Fibroblast of lung (primary cell): ENCODE data around the gene CCDC85C. TPM values are rescaled to one million over a fixed set of nuclear protein-coding genes. Genes with fewer than 3 reads are reported as not detected.

Experiments
- DNase-seq, 2 donors: peaks; one replicate each; pipeline versions ENCODE4 v3.0.0 to v3.0.0-alpha.2; 2010; ENCODE audit warnings: low read depth in 2 of 2
- H2AFZ ChIP-seq: 2 replicates; pipeline ENCODE4 v1.5.1; 2012; ENCODE audit warnings: low read length, control low read depth, inconsistent platforms
- H3K27ac ChIP-seq: 2 replicates; pipeline ENCODE4 v1.5.1; 2011; ENCODE audit warnings: low read length, control low read depth; ENCODE audit not compliant: insufficient read depth
- H3K27me3 ChIP-seq: 2 replicates; pipeline ENCODE4 v1.5.1; 2011; ENCODE audit warnings: mild to moderate bottlenecking, low read length; ENCODE audit not compliant: control insufficient read depth, insufficient read depth
- H3K36me3 ChIP-seq: 2 replicates; pipeline ENCODE4 v1.5.1; 2011; ENCODE audit warnings: low read length; ENCODE audit not compliant: control insufficient read depth, insufficient read depth
- H3K4me1 ChIP-seq: 2 replicates; pipeline ENCODE4 v1.5.1; 2011; ENCODE audit warnings: low read length; ENCODE audit not compliant: control insufficient read depth, insufficient read depth; ENCODE audit errors: extremely low read depth
- H3K4me2 ChIP-seq: 2 replicates; pipeline ENCODE4 v1.5.1; 2011; ENCODE audit warnings: low read length, control low read depth; ENCODE audit not compliant: insufficient read depth; ENCODE audit errors: extremely low read depth
- H3K4me3 ChIP-seq, 4 experiments: fragments of 200-600 bp in 1 of 4; sonication (generic) in 1 of 4; replicated peaks in 1 of 4; 2 replicates each; pipeline ENCODE4 v1.5.1; 2011 to 2016; ENCODE audit warnings: low read length in 4 of 4, low read depth in 3 of 4, mild to moderate bottlenecking in 3 of 4, control low read depth in 2 of 4, inconsistent platforms in 1 of 4, mixed read lengths in 1 of 4; ENCODE audit not compliant: insufficient read depth in 1 of 4; ENCODE audit errors: control extremely low read depth in 1 of 4
- H3K79me2 ChIP-seq: 2 replicates; pipeline ENCODE4 v1.5.1; 2012; ENCODE audit warnings: mild to moderate bottlenecking, low read length, inconsistent platforms; ENCODE audit not compliant: control insufficient read depth, insufficient read depth
- H3K9ac ChIP-seq: 2 replicates; pipeline ENCODE4 v1.5.1; 2011; ENCODE audit warnings: mild to moderate bottlenecking, low read length, control low read depth; ENCODE audit not compliant: insufficient read depth
- H3K9me3 ChIP-seq: 2 replicates; pipeline ENCODE4 v1.5.1; 2012; ENCODE audit warnings: low read depth, low read length; ENCODE audit not compliant: control insufficient read depth, insufficient read depth
- H4K20me1 ChIP-seq: 2 replicates; pipeline ENCODE4 v1.5.1; 2011; ENCODE audit warnings: low read length; ENCODE audit not compliant: control insufficient read depth, insufficient read depth; ENCODE audit errors: extremely low read depth
- CTCF ChIP-seq, 2 donors: IDR thresholded peaks in 1 of 2; conservative IDR thresholded peaks in 1 of 2; 1 replicate in 1 of 2; 2 replicates in 1 of 2; pipeline ENCODE4 v1.5.1; 2011 to 2012; ENCODE audit warnings: low read length in 2 of 2, control low read depth in 1 of 2, inconsistent platforms in 1 of 2, low read depth in 1 of 2, mild to moderate bottlenecking in 1 of 2
- EZH2 ChIP-seq: IDR thresholded peaks from 2 replicates; pipeline ENCODE4 v1.5.1; 2012; ENCODE audit warnings: low read length, control low read depth, mild to moderate bottlenecking; ENCODE audit errors: missing control alignments
- polyA plus RNA-seq, 2 donors: library from polyadenylated mRNA; depleted of rRNA in 1 of 2; stranded (reverse) in 1 of 2; unstranded in 1 of 2; fragments of >200 nt; gene quantifications; 2 replicates each; pipeline ENCODE4 v1.2.1, GENCODE V29; 2011 to 2012; ENCODE audit warnings: missing spikeins in 1 of 2
- total RNA-seq: library from RNA; depleted of rRNA; stranded (reverse); fragments of >200 nt; gene quantifications from 2 replicates; pipeline ENCODE4 v1.2.1, GENCODE V29; 2014

Gene CCDC85C
- total and polyA plus RNA-seq, 2 donors (not counting 1 experiment from before 2014, with no cell fraction given), result 4.6 to 9.6 TPM

GRCh38 chr14:99497894-99498293, 106.1 kb downstream of the CCDC85C start:
- H3K79me2 ChIP-seq, result peaks cover 7% of the 10 kb centered on the region
- no peaks in the 10 kb centered on the region for H3K9me3 ChIP-seq

GRCh38 chr14:99497341-99497740, 106.7 kb downstream of the CCDC85C start:
- Histone ChIP-seq H3K4me2 (no peak overlapping the region), H3K9me3 (no peaks in the 10 kb centered on the region), H3K4me1 (no peaks in the 10 kb centered on the region), H3K36me3 (peaks cover 14% of the 10 kb centered on the region), H3K27me3 (no peaks in the 10 kb centered on the region), H2AFZ (no peak overlapping the region), H3K27ac (no peak overlapping the region), H3K4me3 (no peak overlapping the region), H3K9ac (no peak overlapping the region), H3K79me2 (peaks cover 11% of the 10 kb centered on the region), H4K20me1 (no peaks in the 10 kb centered on the region)
- TF ChIP-seq EZH2 (no peak), CTCF (conservative IDR thresholded peaks at IDR 0.05 in 1 of 2, IDR thresholded peaks at IDR 0.05 in 1 of 2; ENCODE audit: low read depth in 1 of 2, low read length in 2 of 2) (no peak)
- no peak for DNase-seq

More at GRCh38 chr14:99497894-99498293, 106.1 kb downstream of the CCDC85C start:
- Histone ChIP-seq H3K27ac (no peak overlapping the region), H4K20me1 (no peaks in the 10 kb centered on the region), H3K4me1 (no peaks in the 10 kb centered on the region), H3K9ac (no peak overlapping the region), H3K4me3 (no peak overlapping the region), H3K4me2 (no peak overlapping the region), H3K27me3 (no peaks in the 10 kb centered on the region), H3K36me3 (peaks cover 17% of the 10 kb centered on the region), H2AFZ (no peak overlapping the region)
- TF ChIP-seq CTCF (conservative IDR thresholded peaks at IDR 0.05 in 1 of 2, IDR thresholded peaks at IDR 0.05 in 1 of 2; ENCODE audit: low read depth in 1 of 2, low read length in 2 of 2) (no peak), EZH2 (no peak)
- DNase-seq, result no peak

GRCh38 chr14:99484106-99484505, 119.9 kb downstream of the CCDC85C start:
- no peak overlapping the region for H2AFZ ChIP-seq
- no peaks in the 10 kb centered on the region for H3K27me3 ChIP-seq
- H3K4me3 ChIP-seq, result no peak overlapping the region
- H3K4me2 ChIP-seq, result no peak overlapping the region
- H3K9me3 ChIP-seq, result no peaks in the 10 kb centered on the region
- H3K79me2 ChIP-seq, result peaks cover 84% of the 10 kb centered on the region
- H3K9ac ChIP-seq, result no peak overlapping the region
- no peak overlapping the region for H3K27ac ChIP-seq
- H3K36me3 ChIP-seq, result no peaks in the 10 kb centered on the region
- peaks cover 3% of the 10 kb centered on the region for H4K20me1 ChIP-seq
- H3K4me1 ChIP-seq, result no peaks in the 10 kb centered on the region
- TF ChIP-seq EZH2, result no peak
- TF ChIP-seq CTCF (conservative IDR thresholded peaks at IDR 0.05 in 1 of 2, IDR thresholded peaks at IDR 0.05 in 1 of 2; ENCODE audit: low read depth in 1 of 2, low read length in 2 of 2), result no peak
- no peak for DNase-seq
